KG1 (cell line): ENCODE measurements around the gene TAF11L13.
"Not testable (repeated sequence)": the region's sequence is repeated elsewhere in the genome, so short reads cannot be mapped to it uniquely, and the experiment has no call there.

ENCODE experiments used
- DNase-seq: peaks from one replicate; lab custom pipeline; 2025; lab: John Stamatoyannopoulos, UW

Gene TAF11L13

DNA sequence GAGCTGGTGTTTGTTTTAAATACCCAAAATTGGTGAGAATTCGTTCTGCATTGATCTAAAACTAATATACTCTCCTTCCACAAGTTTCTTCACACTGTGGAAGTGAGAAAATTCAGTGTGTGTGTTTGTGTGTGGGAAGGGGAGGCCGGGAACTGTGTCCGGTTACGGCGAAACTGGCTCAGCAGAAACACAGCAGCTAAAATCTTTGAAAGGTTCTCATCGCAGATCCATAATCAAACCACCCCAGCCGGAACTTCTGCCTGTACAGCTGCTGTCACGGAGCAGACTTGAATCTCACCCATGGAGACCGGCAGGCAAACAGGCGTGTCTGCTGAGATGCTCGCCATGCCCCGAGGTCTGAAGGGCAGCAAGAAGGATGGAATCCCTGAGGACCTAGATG lies at the start of gene TAF11L13:
TAF11L13 (plus strand) TSS at position 301 of the 400 bp plus-strand sequence.
- not testable (repeated sequence) for DNase-seq

DNA sequence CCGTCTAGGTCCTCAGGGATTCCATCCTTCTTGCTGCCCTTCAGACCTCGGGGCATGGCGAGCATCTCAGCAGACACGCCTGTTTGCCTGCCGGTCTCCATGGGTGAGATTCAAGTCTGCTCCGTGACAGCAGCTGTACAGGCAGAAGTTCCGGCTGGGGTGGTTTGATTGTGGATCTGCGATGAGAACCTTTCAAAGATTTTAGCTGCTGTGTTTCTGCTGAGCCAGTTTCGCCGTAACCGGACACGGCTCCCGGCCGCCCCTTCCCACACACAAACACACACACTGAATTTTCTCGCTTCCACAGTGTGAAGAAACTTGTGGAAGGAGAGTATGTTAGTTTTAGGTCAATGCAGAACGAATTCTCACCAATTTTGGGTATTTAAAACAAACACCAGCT lies 46.2 kb upstream of the TAF11L13 start, which contains the start of gene TAF11L7:
TAF11L7 (minus strand) TSS at position 101 of the 400 bp plus-strand sequence.
- not testable (repeated sequence) for DNase-seq

DNA sequence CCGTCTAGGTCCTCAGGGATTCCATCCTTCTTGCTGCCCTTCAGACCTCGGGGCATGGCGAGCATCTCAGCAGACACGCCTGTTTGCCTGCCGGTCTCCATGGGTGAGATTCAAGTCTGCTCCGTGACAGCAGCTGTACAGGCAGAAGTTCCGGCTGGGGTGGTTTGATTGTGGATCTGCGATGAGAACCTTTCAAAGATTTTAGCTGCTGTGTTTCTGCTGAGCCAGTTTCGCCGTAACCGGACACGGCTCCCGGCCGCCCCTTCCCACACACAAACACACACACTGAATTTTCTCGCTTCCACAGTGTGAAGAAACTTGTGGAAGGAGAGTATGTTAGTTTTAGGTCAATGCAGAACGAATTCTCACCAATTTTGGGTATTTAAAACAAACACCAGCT lies 41.0 kb upstream of the TAF11L13 start, which contains the start of gene TAF11L8:
TAF11L8 (minus strand) TSS at position 101 of the 400 bp plus-strand sequence.
- not testable (repeated sequence) for DNase-seq

DNA sequence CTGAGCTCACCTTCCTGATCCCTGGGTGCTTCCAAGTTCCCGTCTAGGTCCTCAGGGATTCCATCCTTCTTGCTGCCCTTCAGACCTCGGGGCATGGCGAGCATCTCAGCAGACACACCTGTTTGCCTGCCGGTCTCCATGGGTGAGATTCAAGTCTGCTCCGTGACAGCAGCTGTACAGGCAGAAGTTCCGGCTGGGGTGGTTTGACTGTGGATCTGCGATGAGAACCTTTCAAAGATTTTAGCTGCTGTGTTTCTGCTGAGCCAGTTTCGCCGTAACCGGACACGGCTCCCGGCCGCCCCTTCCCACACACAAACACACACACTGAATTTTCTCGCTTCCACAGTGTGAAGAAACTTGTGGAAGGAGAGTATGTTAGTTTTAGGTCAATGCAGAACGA lies 37.6 kb upstream of the TAF11L13 start, which contains the start of gene TAF11L9:
TAF11L9 (minus strand) TSS at position 140 of the 400 bp plus-strand sequence.
- not testable (repeated sequence) for DNase-seq

DNA sequence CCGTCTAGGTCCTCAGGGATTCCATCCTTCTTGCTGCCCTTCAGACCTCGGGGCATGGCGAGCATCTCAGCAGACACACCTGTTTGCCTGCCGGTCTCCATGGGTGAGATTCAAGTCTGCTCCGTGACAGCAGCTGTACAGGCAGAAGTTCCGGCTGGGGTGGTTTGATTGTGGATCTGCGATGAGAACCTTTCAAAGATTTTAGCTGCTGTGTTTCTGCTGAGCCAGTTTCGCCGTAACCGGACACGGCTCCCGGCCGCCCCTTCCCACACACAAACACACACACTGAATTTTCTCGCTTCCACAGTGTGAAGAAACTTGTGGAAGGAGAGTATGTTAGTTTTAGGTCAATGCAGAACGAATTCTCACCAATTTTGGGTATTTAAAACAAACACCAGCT lies 34.2 kb upstream of the TAF11L13 start, which contains the start of gene TAF11L10:
TAF11L10 (minus strand) TSS at position 101 of the 400 bp plus-strand sequence.
- DNase-seq: not testable (repeated sequence)

DNA sequence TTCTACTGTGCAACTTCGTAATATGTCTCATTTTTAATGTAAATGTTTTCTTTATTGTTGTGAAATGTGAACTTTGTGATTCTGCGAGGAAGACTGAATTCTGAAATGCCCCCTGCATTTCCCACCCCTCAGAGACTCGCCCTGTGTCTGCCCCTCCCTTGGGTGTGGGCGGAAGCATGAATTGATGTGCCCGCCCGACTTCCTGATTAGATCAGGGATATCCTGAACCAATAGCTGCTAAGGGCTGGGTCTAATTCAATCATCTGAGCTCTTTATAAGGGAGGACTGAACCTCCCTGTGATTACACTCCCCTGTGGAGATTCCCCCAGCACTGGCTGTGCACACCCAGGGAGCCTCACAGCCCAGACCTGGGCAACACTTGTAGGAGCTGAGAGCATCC lies 28.0 kb upstream of the TAF11L13 start, which contains the start of gene TAF11L11:
TAF11L11 (plus strand) TSS at position 304 of the 400 bp plus-strand sequence.
- DNase-seq: not testable (repeated sequence)

DNA sequence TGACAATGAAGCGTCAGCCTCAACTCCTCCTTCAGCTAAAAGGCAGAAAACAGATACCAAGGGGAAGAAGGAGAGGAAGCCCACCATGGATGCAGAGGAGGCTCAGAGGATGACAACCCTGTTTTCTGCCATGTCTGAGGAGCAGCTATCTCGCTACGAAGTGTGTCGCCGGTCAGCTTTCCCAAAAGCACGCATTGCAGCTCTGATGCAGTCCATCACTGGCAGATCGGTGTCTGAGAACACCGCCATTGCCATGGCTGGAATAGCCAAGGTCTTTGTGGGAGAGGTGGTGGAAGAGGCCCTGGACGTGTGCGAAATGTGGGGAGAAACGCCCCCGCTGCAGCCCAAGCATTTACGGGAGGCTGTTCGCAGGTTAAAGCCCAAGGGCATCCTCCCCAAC lies 26.9 kb upstream of the TAF11L13 start:
- DNase-seq: no peak

DNA sequence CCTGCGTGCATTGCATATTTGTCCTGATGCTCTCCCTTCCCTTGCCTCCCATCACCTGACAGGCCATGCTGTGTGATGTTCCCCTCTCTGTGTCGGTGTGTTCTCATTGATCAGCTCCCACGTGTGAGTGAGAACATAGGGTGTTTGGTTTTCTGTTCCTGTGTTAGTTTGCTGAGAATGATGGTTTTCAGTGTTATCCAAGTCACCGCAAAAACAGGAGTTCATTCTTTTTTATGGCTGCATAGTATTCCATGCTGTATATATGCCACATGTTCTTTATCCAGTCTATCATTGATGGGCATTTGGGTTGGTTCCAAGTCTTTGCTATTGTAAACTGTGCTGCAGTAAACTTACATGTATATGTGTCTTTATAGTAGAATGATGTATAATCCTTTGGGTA lies 24.4 kb upstream of the TAF11L13 start:
- DNase-seq: not testable (repeated sequence)

DNA sequence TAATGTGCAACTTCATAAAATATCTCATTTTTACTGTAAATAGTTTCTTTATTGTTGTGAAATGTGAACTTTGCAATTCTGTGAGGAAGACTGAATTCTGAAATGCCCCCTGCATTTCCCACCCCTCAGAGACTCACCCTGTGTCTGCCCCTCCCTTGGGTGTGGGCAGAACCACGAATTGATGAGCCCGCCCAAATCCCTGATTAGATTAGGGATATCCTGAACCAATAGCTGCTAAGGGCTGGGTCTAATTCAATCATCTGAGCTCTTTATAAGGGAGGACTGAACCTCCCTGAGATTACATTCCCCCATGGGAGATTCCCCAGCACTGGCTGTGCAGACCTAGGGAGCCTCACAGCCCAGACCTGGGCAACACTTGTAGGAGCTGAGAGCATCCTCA lies 21.8 kb upstream of the TAF11L13 start, which contains the start of gene TAF11L12:
TAF11L12 (plus strand) TSS at position 301 of the 400 bp plus-strand sequence.
- not testable (repeated sequence) for DNase-seq

DNA sequence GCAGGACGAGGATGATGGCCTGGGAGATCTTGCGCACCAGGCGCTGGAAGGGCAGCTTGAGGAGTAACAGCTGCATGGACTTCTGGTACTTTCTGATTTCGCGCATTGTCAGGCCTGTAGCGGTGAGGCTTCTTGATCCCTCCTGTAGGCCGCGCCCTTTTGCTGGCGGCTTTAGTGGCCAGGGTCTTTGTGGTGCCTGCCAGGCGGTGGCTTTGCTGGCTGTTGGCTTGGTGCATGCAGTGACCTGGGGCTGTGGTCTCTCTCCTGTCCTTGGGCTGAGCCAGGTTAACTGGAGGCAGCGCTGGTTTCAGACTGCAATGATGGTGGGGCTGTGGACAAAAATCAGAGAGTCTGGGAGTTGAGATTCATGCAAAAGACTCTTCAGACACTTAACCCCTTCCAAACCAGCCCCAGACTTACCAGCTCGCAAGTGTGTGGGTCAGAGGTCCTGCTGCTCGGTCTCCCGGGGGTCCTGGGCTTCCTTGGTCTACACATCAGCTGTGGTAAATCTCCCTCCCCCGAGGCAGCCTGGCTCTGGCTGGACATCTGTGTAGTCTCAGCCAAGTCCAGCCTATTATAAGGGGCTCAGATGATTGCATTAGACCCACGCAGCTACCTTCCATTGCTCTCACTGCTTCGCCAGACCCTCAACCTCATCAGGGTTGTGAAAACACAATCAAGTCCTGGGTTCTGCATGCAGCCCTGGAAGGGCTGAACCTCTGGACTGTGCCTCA lies 16.8 kb upstream of the TAF11L13 start:
- no peak for DNase-seq

DNA sequence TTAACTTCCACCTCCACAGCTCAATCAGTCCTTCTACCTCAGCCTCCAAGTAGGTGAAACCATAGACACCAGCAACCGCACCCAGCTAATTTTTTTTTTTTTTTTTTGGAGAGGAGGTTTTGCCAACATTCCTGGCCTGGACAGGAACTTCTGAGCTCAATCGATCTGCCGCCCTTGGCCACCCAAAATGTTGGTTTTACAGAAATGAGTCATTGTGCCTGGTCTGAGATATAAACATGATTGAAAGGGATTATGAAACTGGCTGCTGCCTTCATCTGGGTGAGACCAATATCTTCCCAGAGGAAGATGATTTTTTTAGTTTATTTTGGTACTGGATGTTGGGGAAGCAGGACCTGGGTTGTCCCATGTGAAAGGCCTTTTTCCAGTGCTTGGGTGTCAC lies 12.5 kb upstream of the TAF11L13 start:
- DNase-seq: no peak

DNA sequence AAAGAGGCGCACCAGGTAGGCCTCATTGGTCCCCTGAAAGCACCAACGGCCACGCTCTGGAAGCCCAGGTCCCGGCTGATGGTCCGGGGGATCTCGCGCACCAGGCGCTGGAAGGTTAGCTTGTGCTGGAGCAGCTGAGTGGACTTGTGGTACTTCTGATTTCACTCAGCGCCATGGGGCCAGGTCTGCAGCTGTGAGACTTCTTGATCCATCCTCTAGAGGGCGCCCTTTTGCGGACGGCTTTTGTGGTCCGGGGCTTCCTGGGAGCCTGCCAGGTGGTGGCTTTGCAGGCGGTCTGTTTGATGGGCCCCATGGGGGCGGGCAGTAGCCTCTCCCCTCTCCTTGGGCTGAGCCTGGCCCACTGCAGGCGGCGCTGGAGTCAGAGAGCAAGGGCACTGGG lies 11.3 kb upstream of the TAF11L13 start:
- DNase-seq: no peak

DNA sequence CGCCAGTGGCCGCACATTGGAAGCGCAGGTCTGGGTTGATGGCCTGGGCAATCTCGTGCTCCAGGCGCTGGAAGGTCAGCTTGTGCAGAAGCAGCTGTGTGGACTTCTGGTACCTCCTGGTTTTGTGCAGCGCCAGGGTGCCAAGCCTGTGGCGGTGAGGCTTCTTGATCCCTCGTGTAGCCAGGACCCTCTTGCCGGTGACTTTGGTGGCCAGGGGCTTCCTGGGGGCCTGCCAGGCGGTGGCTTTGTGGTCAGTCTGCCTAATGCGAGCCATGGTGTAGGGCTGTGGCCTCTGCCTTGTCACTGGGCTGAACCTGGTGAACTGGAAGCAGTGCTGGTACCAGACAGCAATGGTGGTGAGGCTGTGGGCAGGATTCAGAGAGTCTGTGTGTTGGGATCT lies 6.2 kb upstream of the TAF11L13 start:
- no peak for DNase-seq

DNA sequence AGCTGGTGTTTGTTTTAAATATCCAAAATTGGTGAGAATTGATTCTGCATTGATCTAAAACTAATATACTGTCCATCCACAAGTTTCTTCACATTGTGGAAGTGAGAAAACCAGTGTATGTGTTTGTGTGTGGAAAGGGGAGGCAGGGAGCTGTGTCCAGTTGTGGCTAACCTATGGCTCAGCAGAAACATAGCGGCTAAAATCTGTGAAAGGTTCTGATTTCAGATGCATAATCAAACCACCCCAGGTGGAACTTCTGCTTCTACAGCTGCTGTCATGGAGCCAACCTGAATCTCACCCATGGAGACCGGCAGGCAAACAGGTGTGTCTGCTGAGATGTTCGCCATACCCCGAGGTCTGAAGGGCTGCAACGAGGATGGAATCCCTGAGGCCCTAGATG lies 2.3 kb downstream of the TAF11L13 start, which contains the start of gene TAF11L14:
TAF11L14 (plus strand) TSS at position 301 of the 400 bp plus-strand sequence.
- DNase-seq: no peak

DNA sequence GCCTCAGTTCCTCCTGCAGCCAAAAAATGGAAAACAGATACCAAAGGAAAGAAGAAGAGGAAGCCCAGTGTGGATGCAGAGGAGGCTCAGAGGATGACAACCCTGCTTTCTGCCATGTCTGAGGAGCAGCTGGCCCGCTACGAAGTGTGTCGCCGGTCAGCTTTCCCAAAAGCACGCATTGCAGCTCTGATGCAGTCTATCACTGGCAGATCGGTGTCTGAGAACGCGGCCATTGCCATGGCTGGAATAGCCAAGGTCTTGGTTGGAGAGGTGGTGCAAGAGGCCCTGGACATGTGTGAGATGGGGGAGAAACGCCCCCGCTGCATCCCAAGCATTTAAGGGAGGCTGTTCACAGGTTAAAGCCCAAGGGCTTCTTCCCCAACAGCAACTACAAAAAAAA lies 17.3 kb downstream of the TAF11L13 start:
- not testable (repeated sequence) for DNase-seq

DNA sequence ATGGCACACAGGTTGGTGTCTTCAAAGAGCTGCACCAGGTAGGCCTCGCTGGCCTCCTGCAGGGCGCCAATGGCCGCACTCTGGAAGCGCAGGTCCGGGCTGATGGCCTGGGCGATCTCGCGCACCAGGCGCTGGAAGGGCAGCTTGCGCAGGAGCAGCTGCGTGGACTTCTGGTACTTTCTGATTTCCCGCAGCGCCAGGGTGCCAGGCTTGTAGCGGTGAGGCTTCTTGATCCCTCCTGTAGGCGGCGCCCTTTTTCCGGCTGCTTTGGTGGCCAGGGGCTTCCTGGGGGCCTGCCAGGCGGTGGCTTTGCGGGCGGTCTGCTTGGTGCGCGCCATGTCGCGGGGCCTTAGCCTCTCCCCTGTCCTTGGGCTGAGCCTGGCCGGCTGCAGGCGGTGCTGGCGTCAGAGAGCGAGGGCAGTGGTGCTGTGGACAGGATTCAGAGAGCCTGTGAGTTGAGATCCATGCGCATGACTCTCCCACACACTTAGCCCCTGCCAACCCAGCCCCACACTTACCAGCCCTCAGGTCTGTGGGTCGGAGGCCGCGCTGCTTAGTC lies 23.4 kb downstream of the TAF11L13 start:
- DNase-seq: not testable (repeated sequence)

DNA sequence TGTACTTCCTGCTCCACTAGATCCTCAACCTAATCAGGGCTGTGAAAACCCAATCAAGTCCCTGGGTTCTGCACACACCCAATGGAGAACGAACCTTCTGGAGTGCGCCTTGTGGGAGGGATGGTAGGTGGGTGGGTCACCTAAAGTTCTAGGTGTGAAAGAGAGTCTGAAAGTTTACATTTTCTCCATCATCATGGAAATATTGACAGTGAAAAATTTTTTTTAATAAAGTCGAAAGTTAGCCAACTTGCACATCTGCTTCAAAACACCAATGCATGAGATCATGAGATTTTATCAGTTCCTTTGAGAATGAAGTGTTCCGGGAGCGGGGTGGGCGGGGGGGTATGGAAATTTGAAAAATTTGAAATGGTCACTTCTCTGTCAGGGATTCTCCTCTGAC lies 24.0 kb downstream of the TAF11L13 start:
- no peak for DNase-seq

DNA sequence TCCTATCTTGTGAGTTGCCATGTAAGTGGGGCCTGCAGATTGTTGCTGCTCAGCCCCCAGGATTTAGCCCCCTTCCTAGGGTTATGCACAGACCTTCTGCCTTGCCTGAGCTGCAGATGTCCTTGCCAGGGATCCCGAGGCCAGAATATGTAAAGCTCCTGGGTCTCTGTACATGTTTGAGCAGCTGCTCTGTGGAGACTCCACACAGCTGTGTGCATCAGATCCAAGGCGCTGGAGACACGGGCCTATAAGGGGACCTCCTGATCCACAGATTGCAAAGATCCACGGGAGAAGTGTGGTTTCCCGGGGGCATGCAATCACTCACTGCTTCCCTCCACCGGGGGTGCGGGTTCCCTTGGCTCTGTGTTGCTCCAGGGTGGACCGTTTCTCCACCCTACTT lies 31.3 kb downstream of the TAF11L13 start:
- no peak for DNase-seq

DNA sequence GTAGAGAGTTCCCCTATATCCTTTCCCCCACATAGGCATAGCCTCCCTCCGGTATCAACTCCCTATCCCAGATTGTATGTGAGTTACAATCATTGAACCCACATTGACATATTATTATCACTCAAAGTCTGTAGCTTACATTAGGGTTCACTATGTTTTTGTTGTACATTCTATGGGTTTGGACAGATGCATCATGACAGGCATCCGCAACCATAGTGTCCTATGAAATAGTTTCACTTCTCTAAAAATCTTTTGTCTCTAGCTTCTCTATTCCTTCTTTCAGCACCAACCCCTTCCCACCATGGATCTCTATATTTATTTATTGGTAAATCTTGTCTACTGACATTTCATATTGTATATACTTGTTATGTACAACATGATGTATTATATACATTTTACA lies 33.9 kb downstream of the TAF11L13 start:
- DNase-seq: no peak

DNA sequence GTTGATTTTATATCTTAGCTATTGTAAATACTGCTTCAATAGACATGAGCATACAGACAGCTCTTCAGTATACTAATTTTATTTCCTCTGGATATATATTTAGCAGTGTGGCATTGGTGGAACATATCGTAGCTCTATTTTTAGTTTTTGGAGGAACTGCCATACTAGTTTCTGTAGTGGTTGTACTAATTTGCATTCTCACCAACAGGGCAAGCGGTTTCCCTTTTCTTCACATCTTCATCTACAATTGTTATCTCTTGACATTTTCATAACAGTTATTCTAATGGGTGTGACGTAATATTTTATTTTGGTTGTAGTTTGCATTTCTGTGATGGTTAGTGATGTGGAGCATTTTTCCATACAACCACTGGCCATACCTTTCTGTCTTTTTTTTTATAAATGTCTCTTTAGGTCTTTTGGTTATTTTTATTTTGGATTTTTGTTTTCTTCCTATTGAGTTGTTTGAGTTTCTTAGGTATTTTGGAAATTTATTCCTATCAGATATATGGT lies 34.9 kb downstream of the TAF11L13 start:
- no peak for DNase-seq

DNA sequence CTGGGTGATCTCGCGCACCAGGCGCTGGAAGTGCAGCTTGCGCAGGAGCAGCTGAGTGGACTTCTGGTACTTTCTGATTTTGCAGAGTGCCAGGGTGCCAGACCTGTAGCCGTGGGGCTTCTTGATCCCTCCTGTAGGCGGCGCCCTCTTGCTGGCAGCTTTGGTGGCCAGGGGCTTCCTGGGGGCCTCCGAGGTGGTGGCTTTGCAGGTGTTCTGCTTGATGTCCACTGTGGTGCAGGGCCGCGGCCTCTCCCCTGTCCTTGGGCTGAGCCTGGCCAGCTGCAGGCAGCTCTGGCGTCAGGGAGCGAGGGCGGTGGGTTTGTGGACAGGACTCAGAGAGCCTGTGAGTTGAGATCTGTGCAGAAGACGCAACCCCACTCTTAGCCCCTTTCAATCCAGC lies 38.5 kb downstream of the TAF11L13 start:
- no peak for DNase-seq

DNA sequence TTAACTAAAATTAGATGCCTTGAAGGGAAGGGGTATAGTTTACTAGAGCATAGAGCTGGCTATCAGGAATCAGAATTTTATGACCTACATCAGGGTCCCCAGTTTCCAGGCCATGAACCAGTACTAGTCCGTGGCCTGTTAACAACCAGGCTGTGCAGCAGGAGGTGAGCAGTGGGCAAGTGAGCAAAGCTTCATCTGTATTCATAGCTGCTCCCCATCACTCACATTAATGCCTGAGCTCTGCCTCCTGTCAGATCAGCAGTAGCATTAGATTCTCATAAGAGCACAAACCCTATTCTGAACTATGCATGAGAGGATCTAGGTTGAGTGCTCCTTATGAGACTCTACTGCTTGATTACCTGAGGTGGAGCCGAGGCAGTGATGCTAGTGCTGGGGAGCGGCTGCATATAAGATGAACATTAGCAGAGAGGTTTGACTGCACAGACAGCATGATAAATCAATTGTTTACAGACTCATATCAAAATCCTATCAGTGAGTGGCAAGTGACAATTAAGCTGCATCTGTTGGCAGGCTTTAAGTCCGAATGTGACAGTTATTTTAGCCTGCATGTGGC lies 47.0 kb downstream of the TAF11L13 start:
- DNase-seq: no peak
